ENCODE measurements around the gene SLC24A3.

The SLC24A3 gene

DNA sequence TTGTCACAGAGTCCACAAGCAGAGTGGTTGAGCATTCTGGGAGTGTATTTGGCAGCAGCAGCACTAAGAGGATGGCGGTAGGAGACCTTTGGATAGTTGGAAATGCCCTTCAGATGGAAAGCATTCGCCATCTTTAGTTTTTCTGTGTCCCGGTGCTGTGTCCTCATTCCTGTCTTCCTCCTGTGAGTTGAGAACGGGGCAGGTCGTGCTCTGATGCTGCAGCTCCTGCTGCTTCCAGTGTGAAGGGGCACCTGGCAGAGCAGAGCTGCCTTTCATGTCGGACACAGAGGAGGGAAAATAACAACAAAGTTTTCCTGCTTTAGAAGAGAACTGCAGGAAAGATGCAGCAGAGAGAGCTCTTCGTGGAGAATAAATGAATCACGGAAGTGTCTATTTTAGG lies 194.8 kb downstream of the SLC24A3 start:
- Histone ChIP-seq H3K4me1 (ENCODE audit: control insufficient read depth, insufficient read depth, low read length) (no peaks in the 10 kb centered on the region), H3K27ac (ENCODE audit: low read length) (no peak overlapping the region), H3K9me3 (ENCODE audit: control insufficient read depth in 2 of 2, low read length in 2 of 2) (no peaks in the 10 kb centered on the region), H3K4me3 (ENCODE audit: low read length in 2 of 2) (no peak overlapping the region), H3K36me3 (ENCODE audit: control insufficient read depth in 2 of 2, insufficient read depth in 2 of 2, low read length in 2 of 2) (no peaks in the 10 kb centered on the region), H3K9ac (ENCODE audit: low read length in 2 of 2) (no peak overlapping the region), H3K27me3 (ENCODE audit: control insufficient read depth in 1 of 2, insufficient read depth in 2 of 2, low read length in 2 of 2) (no peaks in the 10 kb centered on the region)

DNA sequence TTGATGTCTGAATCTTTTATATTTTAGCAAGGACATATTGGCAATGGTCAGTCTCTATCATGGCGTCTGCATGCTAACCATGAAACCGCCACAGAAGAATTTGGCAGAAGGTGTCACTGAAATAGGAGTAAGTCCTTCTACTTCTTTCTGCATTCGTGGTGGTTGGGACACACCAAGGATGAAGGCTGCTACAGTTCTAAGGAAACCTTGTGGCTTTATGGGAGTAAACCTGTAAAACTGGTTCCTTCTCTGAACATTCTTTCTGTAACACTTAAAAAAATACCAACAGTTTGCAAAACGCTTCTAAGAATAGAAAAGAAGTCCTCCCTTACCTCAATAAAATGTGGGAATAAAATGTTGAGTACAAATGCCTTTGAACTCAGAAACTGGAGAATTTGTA lies 195.3 kb downstream of the SLC24A3 start:
- Histone ChIP-seq H3K9me3 (ENCODE audit: control insufficient read depth in 2 of 2, low read length in 2 of 2) (no peaks in the 10 kb centered on the region), H3K27me3 (ENCODE audit: control insufficient read depth in 1 of 2, insufficient read depth in 2 of 2, low read length in 2 of 2) (no peaks in the 10 kb centered on the region), H3K36me3 (ENCODE audit: control insufficient read depth in 2 of 2, insufficient read depth in 2 of 2, low read length in 2 of 2) (no peaks in the 10 kb centered on the region), H3K27ac (ENCODE audit: low read length) (no peak overlapping the region), H3K9ac (ENCODE audit: low read length in 2 of 2) (no peak overlapping the region), H3K4me1 (ENCODE audit: control insufficient read depth, insufficient read depth, low read length) (no peaks in the 10 kb centered on the region), H3K4me3 (ENCODE audit: low read length in 2 of 2) (no peak overlapping the region)

DNA sequence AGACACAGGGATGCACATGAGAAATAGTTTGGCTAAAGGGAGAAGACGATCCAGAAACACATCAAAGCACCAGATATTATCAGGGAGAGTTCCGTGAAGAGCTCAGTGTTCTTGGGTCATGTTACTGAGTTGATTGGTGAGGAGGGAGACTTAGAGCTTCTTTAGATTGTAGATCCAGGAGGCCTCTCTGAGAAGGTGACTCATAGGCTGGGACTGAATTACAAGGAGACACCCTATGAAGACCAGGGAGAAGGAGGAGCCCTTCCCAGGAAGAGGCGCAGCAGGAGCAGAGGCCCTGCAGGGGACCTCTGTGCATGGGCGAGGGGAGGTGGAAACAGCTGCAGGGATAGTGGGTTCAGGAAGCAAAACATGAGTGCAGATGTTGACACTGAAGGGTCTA lies 196.5 kb downstream of the SLC24A3 start:
- H3K9ac ChIP-seq (ENCODE audit: low read length in 2 of 2), result no peak overlapping the region
- no peaks in the 10 kb centered on the region for H3K36me3 ChIP-seq (ENCODE audit: control insufficient read depth in 2 of 2, insufficient read depth in 2 of 2, low read length in 2 of 2)
- H3K9me3 ChIP-seq (ENCODE audit: control insufficient read depth in 2 of 2, low read length in 2 of 2), result no peaks in the 10 kb centered on the region
- no peak overlapping the region for H3K4me3 ChIP-seq (ENCODE audit: low read length in 2 of 2)
- no peak overlapping the region for H3K27ac ChIP-seq (ENCODE audit: low read length)
- H3K4me1 ChIP-seq (ENCODE audit: control insufficient read depth, insufficient read depth, low read length), result no peaks in the 10 kb centered on the region
- no peaks in the 10 kb centered on the region for H3K27me3 ChIP-seq (ENCODE audit: control insufficient read depth in 1 of 2, insufficient read depth in 2 of 2, low read length in 2 of 2)

DNA sequence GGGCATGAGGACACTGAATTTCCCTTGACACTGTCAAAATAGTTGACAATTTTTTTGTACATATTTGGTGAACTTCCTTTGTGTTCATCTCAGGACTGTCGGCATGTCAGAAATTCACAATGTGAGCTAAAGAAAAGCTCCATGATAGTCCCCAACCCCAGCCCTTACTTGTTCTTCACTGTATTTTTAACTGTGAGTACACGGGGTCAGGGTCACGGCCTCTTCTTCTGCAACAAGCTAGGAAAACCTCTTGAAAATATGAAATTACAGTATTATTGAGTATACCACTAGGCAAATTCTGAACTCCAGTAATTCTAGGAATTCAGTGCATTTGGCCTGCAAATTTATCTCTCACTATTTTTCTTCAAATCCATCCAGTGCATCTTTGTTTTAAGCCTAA lies 199.4 kb downstream of the SLC24A3 start:
- H3K27ac ChIP-seq (ENCODE audit: low read length), result no peak overlapping the region
- H3K36me3 ChIP-seq (ENCODE audit: control insufficient read depth in 2 of 2, insufficient read depth in 2 of 2, low read length in 2 of 2), result no peaks in the 10 kb centered on the region
- H3K9me3 ChIP-seq (ENCODE audit: control insufficient read depth in 2 of 2, low read length in 2 of 2), result no peaks in the 10 kb centered on the region
- no peaks in the 10 kb centered on the region for H3K27me3 ChIP-seq (ENCODE audit: control insufficient read depth in 1 of 2, insufficient read depth in 2 of 2, low read length in 2 of 2)
- no peaks in the 10 kb centered on the region for H3K4me1 ChIP-seq (ENCODE audit: control insufficient read depth, insufficient read depth, low read length)
- no peak overlapping the region for H3K4me3 ChIP-seq (ENCODE audit: low read length in 2 of 2)
- no peak overlapping the region for H3K9ac ChIP-seq (ENCODE audit: low read length in 2 of 2)

DNA sequence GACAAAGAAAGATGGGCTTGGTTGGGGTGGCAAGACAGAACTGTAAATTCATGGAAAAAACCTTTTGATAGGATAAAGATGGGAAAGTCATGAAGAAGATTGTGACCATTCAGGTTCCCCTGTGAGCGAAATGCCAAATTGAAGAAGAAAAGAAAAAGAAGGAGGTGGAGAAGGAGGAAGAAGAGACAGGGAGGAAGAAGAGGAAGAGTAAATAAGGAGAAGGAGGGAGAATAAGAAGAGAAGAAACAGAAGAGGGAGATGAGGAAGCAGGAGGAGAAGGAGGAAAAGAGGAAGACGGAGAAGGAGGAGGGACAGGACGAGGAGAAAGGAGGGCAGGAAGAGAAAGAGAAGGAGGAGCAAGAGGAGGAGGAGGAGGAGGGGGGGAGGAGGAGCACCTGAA lies 199.8 kb downstream of the SLC24A3 start:
- Histone ChIP-seq H3K9me3 (ENCODE audit: control insufficient read depth in 2 of 2, low read length in 2 of 2) (no peaks in the 10 kb centered on the region), H3K4me3 (ENCODE audit: low read length in 2 of 2) (no peak overlapping the region), H3K27ac (ENCODE audit: low read length) (no peak overlapping the region), H3K27me3 (ENCODE audit: control insufficient read depth in 1 of 2, insufficient read depth in 2 of 2, low read length in 2 of 2) (no peaks in the 10 kb centered on the region), H3K36me3 (ENCODE audit: control insufficient read depth in 2 of 2, insufficient read depth in 2 of 2, low read length in 2 of 2) (no peaks in the 10 kb centered on the region), H3K4me1 (ENCODE audit: control insufficient read depth, insufficient read depth, low read length) (no peaks in the 10 kb centered on the region), H3K9ac (ENCODE audit: low read length in 2 of 2) (no peak overlapping the region)

DNA sequence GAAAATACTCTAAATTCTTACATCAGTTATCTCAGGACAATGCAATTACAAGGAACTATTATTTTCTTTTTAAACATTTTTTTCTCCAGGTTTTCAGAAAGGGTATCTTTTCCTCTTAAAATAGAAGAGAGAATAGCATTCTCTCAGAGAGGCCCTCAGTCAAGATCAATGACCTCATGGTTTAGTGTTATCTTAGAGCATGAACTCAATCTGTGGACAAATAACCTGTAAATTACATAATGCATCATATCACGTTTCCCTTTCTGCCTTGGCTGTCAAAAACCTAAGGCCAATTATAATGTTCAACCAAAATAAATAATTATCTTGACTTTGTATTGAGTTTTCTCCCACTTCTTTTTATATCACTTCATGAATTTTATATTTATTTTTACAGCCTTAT lies 202.2 kb downstream of the SLC24A3 start:
- no peak overlapping the region for H3K4me3 ChIP-seq (ENCODE audit: low read length in 2 of 2)
- H3K9me3 ChIP-seq (ENCODE audit: control insufficient read depth in 2 of 2, low read length in 2 of 2), result no peaks in the 10 kb centered on the region
- H3K4me1 ChIP-seq (ENCODE audit: control insufficient read depth, insufficient read depth, low read length), result no peaks in the 10 kb centered on the region
- no peaks in the 10 kb centered on the region for H3K36me3 ChIP-seq (ENCODE audit: control insufficient read depth in 2 of 2, insufficient read depth in 2 of 2, low read length in 2 of 2)
- no peaks in the 10 kb centered on the region for H3K27me3 ChIP-seq (ENCODE audit: control insufficient read depth in 1 of 2, insufficient read depth in 2 of 2, low read length in 2 of 2)
- no peak overlapping the region for H3K27ac ChIP-seq (ENCODE audit: low read length)
- no peak overlapping the region for H3K9ac ChIP-seq (ENCODE audit: low read length in 2 of 2)

DNA sequence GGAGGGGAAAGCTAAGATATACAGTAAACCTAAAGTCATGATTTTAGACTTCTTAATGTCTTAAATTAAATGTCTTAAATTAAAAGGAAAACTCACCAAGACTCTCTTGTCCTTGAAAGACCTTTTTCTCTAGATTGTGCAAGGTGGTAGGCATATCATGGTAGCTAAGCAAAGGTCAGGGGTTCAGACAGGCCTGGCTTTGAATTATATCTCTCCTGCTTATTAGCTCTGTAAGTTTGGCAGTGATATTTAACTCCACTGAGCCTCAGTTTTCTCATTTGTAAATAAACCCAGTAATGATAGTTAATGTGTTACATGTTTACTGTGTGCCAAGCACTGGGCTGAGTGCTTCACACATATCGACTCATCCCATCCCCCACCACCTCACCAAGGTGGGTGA lies 203.3 kb downstream of the SLC24A3 start:
- H3K9me3 ChIP-seq (ENCODE audit: control insufficient read depth in 2 of 2, low read length in 2 of 2), result no peaks in the 10 kb centered on the region
- H3K4me3 ChIP-seq (ENCODE audit: low read length in 2 of 2), result no peak overlapping the region
- H3K9ac ChIP-seq (ENCODE audit: low read length in 2 of 2), result no peak overlapping the region
- H3K27me3 ChIP-seq (ENCODE audit: control insufficient read depth in 1 of 2, insufficient read depth in 2 of 2, low read length in 2 of 2), result no peaks in the 10 kb centered on the region
- no peaks in the 10 kb centered on the region for H3K4me1 ChIP-seq (ENCODE audit: control insufficient read depth, insufficient read depth, low read length)
- no peaks in the 10 kb centered on the region for H3K36me3 ChIP-seq (ENCODE audit: control insufficient read depth in 2 of 2, insufficient read depth in 2 of 2, low read length in 2 of 2)
- no peak overlapping the region for H3K27ac ChIP-seq (ENCODE audit: low read length)

DNA sequence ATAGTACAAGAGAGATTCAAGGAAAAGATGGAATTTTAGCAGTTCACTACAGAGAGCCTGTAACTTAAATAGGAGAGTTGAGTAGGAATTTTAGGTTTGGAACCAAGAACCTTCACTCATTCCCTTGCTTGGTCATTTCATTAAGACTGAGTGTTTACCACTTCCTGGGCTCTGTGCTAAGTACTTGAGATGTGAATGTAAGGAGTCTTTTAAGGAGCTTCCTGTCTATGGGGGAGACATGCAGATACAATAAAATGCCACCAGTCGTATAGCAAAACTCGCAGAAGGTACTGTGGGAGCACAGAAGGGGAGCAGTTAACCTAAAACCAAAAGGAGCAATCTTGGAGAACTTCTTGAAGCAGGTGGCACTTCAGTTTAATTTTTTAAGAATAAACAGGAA lies 204.2 kb downstream of the SLC24A3 start:
- no peaks in the 10 kb centered on the region for H3K36me3 ChIP-seq (ENCODE audit: control insufficient read depth in 2 of 2, insufficient read depth in 2 of 2, low read length in 2 of 2)
- no peak overlapping the region for H3K4me3 ChIP-seq (ENCODE audit: low read length in 2 of 2)
- no peak overlapping the region for H3K9ac ChIP-seq (ENCODE audit: low read length in 2 of 2)
- H3K4me1 ChIP-seq (ENCODE audit: control insufficient read depth, insufficient read depth, low read length), result no peaks in the 10 kb centered on the region
- no peaks in the 10 kb centered on the region for H3K27me3 ChIP-seq (ENCODE audit: control insufficient read depth in 1 of 2, insufficient read depth in 2 of 2, low read length in 2 of 2)
- no peak overlapping the region for H3K27ac ChIP-seq (ENCODE audit: low read length)
- no peaks in the 10 kb centered on the region for H3K9me3 ChIP-seq (ENCODE audit: control insufficient read depth in 2 of 2, low read length in 2 of 2)

DNA sequence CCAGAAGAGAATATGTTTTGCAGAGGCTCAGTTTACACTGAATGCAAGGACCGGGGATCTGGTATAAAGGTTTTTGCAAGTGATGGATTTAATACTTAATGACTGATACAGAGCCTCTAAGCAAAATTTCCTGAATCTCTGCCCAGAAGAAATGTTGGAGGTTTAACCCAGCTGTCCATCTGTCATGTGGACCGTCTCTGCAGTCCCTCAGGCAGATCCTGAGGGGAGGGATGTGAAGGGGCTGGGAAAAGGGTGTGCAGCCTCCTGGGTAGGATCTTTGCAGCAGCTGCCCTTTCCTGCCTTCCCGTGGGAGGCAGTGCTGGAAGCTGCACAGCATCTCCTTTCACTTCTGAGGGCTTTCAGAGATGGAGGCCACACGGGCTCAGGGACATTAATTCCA lies 207.0 kb downstream of the SLC24A3 start:
- H3K9me3 ChIP-seq (ENCODE audit: control insufficient read depth in 2 of 2, low read length in 2 of 2), result no peaks in the 10 kb centered on the region
- H3K4me1 ChIP-seq (ENCODE audit: control insufficient read depth, insufficient read depth, low read length), result no peaks in the 10 kb centered on the region
- H3K27me3 ChIP-seq (ENCODE audit: control insufficient read depth in 1 of 2, insufficient read depth in 2 of 2, low read length in 2 of 2), result no peaks in the 10 kb centered on the region
- no peak overlapping the region for H3K4me3 ChIP-seq (ENCODE audit: low read length in 2 of 2)
- no peaks in the 10 kb centered on the region for H3K36me3 ChIP-seq (ENCODE audit: control insufficient read depth in 2 of 2, insufficient read depth in 2 of 2, low read length in 2 of 2)
- H3K27ac ChIP-seq (ENCODE audit: low read length), result no peak overlapping the region
- no peak overlapping the region for H3K9ac ChIP-seq (ENCODE audit: low read length in 2 of 2)

DNA sequence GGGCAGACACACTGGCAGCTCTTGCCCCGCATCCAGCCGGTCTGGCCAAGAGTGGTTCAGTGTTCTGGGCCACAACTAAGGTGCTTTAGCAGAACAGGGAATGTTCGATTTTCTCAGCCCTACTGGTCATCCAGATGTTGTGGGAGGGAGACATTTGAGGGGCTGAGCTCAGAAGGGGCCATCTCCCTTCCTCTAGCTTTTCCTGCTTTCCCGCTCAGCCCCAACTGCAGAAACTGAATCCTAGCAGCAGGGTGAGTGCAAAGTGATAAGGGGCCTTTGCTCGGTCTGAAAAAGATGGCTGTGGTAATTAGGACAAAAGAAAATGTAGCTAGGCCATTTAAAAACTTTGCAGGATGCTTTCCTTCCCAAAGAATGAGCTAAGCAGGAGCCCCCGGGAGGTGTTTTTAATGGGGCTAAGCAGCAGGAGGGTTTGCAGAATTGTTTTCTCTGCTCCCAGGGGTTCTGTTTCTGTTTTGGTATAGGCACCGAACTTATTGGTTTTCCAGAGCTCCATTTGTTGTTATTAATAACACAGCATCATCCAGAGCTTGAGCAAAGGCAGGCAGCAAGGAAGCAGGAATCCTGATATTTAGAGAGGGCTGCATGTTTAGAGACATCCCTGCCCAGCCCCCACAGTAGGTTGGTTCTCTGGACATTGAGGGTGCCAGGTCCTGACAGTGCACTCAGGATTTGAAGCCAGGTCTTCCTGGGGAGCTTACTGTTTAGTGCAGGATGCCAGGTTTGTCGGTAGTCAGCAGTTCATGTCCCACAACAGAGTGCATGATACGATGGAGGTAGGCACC lies 210.9 kb downstream of the SLC24A3 start:
- H3K36me3 ChIP-seq (ENCODE audit: control insufficient read depth in 2 of 2, insufficient read depth in 2 of 2, low read length in 2 of 2), result no peaks in the 10 kb centered on the region
- peaks cover 2% of the 10 kb centered on the region for H3K4me1 ChIP-seq (ENCODE audit: control insufficient read depth, insufficient read depth, low read length)
- H3K27ac ChIP-seq (ENCODE audit: low read length), result no peak overlapping the region
- no peak overlapping the region for H3K9ac ChIP-seq (ENCODE audit: low read length in 2 of 2)
- H3K9me3 ChIP-seq (ENCODE audit: control insufficient read depth in 2 of 2, low read length in 2 of 2), result no peaks in the 10 kb centered on the region
- H3K4me3 ChIP-seq (ENCODE audit: low read length in 2 of 2), result no peak overlapping the region
- H3K27me3 ChIP-seq (ENCODE audit: control insufficient read depth in 1 of 2, insufficient read depth in 2 of 2, low read length in 2 of 2), result no peaks in the 10 kb centered on the region

DNA sequence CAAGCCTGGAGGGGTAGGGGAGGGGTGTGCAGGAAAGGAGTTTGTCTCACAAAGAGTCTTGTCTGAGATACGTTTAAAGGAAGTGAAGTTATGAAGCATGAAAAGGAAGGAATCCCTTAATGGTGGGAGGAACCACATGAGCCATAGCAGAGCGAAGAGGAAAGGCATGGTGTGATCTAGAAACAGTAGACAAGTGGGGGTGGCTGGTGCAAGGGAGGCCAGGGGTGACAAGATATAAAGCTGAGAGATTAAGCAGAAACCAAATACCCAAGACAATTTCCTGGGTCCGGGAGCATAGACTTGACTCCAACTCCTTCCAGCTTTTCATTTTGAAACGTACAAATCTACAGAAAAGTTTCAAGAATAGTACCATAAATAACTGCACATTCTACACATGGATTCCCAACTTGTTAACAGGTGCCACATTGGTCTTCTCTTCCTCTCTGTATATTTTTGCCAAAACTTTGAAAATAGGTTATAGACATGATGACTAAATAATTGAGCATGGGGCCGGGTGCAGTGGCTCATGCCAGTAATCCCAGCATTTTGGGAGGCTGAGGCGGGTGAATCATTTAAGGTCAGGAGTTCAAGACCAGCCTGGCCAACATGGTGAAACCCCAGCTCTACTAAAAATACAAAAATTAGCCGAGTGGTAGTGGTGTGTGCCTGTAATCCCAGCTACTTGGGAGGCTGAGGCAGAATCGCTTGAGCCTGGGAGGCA lies 211.6 kb downstream of the SLC24A3 start:
- H3K27ac ChIP-seq (ENCODE audit: low read length), result no peak overlapping the region
- H3K9me3 ChIP-seq (ENCODE audit: control insufficient read depth in 2 of 2, low read length in 2 of 2), result no peaks in the 10 kb centered on the region
- no peaks in the 10 kb centered on the region for H3K36me3 ChIP-seq (ENCODE audit: control insufficient read depth in 2 of 2, insufficient read depth in 2 of 2, low read length in 2 of 2)
- no peak overlapping the region for H3K9ac ChIP-seq (ENCODE audit: low read length in 2 of 2)
- H3K4me1 ChIP-seq (ENCODE audit: control insufficient read depth, insufficient read depth, low read length), result peaks cover 2% of the 10 kb centered on the region
- H3K4me3 ChIP-seq (ENCODE audit: low read length in 2 of 2), result no peak overlapping the region
- no peaks in the 10 kb centered on the region for H3K27me3 ChIP-seq (ENCODE audit: control insufficient read depth in 1 of 2, insufficient read depth in 2 of 2, low read length in 2 of 2)
